HEK293T (cell line): Measurements from ENCODE around the gene ITGB3BP.

Experiments used
- ARNT ChIP-seq: fragments of 450-650 bp; IDR thresholded peaks from 2 replicates; pipeline ENCODE4 v1.6.1; 2017; ENCODE audit warnings: mild to moderate bottlenecking
- BHLHE40 ChIP-seq: fragments of 450-650 bp; IDR thresholded peaks from 2 replicates; pipeline ENCODE4 v1.6.1; 2016; ENCODE audit warnings: mild to moderate bottlenecking, moderate library complexity, borderline replicate concordance
- CTBP1 ChIP-seq: fragments of 450-650 bp; IDR thresholded peaks from 2 replicates; pipeline ENCODE4 v1.6.1; 2016; ENCODE audit warnings: borderline replicate concordance
- ELF4 ChIP-seq: fragments of 450-650 bp; IDR thresholded peaks from 2 replicates; pipeline ENCODE4 v1.6.1; 2017; ENCODE audit warnings: antibody characterized with exemption
- FOXA1 ChIP-seq: fragments of 450-650 bp; IDR thresholded peaks from 2 replicates; pipeline ENCODE4 v1.6.1; 2016; ENCODE audit warnings: mild to moderate bottlenecking
- FOXK2 ChIP-seq: fragments of 450-650 bp; IDR thresholded peaks from 2 replicates; pipeline ENCODE4 v1.6.1; 2016; ENCODE audit warnings: mild to moderate bottlenecking
- LEF1 ChIP-seq: fragments of 450-650 bp; IDR thresholded peaks from 2 replicates; pipeline ENCODE4 v1.6.1; 2017; ENCODE audit warnings: mild to moderate bottlenecking, borderline replicate concordance
- NFRKB ChIP-seq: fragments of 450-650 bp; IDR thresholded peaks from 2 replicates; pipeline ENCODE4 v1.6.1; 2016; ENCODE audit warnings: mild to moderate bottlenecking, moderate library complexity
- SP1 ChIP-seq: fragments of 450-650 bp; IDR thresholded peaks from 2 replicates; pipeline ENCODE4 v1.6.1; 2017
- SUZ12 ChIP-seq: fragments of 450-650 bp; IDR thresholded peaks from 2 replicates; pipeline ENCODE4 v1.6.1; 2016; ENCODE audit warnings: mild to moderate bottlenecking
- TARDBP ChIP-seq: fragments of 450-650 bp; IDR thresholded peaks from 2 replicates; pipeline ENCODE4 v1.6.1; 2016

- TF ChIP-seq LEF1 (no peak), FOXK2 (no peak), FOXA1 (no peak), BHLHE40 (no peak), NFRKB (no peak), ARNT (no peak), SP1 (no peak), SUZ12 (no peak), CTBP1 (no peak), TARDBP (no peak), ELF4 (no peak)
Observed at GRCh38 chr1:63442141-63442475, 80.9 kb downstream of the ITGB3BP start.
